ENCODE data around the gene CAPS.

CAPS gene

DNA sequence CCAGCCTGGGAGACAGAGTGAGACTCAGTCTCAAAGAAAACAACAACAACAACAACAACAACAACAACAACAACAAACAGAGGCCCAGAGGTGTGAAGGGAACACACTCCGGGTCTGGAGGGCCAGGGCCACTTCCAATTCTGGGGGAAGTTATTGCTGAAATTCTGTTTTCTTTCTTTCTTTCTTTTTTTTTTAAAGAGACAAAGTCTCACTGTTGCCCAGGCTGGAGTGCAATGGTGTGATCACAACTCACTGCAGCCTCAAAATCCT, 3.5 kb upstream of the CAPS start:
- DNase-seq (ENCODE audit: low read depth), result no peak

DNA sequence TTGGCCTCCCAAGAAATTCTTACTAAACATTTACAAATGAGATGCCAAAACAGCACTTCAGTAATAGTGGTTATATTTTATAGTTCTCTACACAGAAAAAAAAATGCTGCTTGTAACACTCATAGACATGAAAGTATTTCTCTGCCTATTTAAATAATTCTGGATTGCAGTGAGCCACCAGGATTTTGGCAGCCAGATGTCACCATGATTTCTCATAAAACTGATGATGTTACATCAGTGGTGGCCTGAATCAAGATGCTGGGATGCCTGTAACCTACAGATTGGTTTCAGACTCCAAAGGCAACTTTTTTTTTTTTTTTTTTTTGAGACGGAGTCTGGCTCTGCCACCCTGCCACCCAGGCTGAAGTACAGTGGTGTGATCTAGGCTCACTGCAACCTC, 2.7 kb upstream of the CAPS start:
- DNase-seq (ENCODE audit: low read depth), result no peak

DNA sequence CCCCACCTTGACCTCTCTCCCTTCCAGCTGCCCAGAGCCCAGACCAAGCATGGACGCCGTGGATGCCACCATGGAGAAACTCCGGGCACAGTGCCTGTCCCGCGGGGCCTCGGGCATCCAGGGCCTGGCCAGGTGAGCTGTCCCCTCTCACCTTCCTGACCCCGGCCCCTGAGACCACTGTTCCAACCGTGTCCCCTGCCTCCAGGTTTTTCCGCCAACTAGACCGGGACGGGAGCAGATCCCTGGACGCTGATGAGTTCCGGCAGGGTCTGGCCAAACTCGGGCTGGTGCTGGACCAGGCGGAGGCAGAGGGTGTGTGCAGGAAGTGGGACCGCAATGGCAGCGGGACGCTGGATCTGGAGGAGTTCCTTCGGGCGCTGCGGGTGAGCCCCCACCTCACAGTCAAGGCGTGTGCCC, 312 bp downstream of the CAPS start:
- no peak for DNase-seq (ENCODE audit: low read depth)

DNA sequence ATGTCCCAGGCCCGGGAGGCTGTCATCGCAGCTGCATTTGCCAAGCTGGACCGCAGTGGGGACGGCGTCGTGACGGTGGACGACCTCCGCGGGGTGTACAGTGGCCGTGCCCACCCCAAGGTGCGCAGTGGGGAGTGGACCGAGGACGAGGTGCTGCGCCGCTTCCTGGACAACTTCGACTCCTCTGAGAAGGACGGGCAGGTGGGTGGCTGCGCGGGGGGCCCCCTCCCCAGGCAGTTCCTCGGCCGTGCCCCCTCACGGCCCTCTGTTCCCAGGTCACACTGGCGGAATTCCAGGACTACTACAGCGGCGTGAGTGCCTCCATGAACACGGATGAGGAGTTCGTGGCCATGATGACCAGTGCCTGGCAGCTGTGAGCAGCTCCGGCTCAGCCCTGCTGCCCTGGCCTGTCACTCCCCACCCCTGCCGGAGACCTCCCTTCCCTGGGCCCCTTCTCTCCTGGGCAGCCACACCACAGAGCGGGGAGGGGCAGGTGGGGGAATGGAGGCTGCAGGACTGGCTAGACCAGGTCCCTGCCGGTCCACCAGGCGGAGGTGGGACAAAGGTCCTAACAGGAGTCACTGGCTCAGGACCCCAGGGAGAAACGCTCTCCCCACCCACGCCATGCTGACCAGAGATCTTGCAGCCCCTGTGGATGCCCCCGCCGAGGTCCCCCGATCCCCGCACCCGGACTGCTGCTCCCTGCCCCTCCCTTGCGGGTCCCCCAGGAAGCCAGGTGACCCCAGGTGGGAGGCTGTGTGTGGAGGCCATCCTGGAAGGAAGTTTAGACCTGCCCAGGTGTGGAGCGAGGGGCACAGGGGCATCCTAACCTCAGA, 1.1 kb downstream of the CAPS start:
- no peak for DNase-seq (ENCODE audit: low read depth)

DNA sequence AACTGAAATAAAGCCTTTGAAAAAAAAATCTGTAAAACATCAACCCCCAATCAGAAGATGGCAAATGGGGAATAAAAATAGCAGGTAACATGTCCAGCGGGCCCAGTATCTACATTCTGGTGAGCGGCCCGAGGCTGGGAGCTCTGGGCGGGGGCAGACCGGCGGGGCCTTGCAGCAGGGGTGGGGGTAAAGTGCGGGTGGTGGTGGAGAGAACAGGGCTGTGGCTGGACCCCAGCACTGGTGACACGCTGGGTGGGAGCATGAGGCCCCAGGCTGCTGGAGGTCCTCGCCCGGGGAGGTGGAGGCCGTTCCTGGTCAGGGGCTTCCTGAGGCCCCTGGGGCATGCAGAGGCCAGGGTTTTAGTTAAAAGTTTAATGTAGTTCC, 1.7 kb downstream of the CAPS start:
- no peak for DNase-seq (ENCODE audit: low read depth)

DNA sequence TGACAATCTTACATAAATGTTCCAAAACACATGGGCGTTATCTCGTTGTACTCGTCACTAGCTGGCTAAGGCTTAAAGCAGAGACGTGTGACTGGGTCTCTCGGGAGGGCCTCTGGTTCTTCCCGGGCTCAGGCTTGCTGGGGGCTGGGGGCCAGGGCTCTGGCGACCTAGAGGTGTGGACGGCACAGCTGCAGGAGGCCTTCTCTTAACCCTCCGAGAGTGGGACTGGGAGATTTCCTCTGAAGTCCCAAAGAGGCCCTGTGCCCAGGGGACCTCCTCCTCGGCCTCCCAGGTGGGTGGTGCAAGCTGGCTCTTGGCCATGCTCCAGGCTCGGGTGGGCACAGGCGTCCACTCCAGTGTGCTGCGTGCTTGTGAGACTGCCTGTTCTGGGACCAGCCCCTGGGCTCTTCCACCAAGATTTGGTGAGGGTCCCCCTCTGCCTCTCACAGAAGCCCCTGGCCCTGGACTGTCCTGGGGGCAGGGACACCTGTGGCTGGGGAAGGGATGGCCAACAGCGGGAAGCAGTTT, 2.2 kb downstream of the CAPS start:
- no peak for DNase-seq (ENCODE audit: low read depth)

DNA sequence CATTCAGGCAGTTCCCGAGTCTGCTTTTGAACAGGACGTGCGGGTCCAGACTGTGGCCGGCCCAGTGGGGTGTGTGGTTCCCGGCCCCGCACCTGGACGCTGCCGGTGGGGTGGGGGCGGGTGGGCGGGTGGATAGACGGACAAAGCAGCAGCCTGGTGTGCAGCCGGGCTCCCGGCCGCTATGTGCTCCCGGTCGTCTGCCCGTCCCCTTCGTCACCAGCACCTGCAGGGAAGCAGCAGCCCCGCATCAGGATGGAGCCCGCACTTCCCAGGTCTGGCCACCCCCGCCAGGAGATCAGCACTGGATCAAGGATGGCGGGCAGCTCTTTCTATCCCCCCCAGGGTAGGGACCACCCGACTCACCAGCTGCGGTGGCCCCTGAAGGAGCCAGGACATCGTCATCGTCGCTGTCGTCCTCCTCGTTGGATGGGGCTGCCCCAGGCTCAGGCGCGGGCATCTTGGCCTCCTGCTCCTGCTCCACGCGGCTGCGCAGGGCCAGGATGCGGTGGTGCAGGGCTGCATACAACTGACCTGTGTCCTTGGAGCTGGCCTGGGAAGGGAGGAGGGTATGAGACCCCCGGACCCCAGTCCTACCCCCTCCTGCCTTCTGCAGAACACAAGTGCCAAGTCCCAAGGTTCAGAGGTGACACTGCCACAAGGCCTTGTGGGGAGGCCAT, 3.5 kb downstream of the CAPS start:
- no peak for DNase-seq (ENCODE audit: low read depth)

DNA sequence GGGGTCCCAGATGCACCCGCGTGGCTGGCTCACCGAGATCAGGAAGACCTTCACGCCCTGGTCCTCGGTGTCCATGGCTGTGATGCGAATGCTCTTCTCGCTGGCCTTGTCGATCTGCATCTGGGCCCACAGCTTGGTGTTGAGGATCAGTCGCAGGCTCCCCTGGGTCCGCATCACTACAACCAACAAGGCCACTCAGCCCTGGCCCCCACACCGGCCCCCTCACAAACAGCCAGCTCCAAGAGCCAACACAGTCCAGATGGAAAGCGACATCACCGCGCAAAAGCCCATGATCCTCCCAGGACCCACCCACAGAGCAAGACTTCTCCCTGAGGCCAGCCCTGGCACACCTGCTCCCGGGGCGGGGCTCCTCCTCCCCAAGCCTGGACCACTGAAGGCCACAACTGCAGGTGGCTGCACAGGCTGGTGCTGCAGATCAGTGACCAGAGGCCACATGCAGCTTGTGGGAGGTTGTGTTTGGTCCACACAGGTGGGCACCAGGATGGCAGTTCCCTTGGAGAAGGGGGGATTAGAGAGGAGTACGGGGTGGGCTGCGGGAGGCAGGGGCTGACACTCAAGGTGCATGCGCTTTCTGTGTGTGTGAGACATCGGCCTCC, 4.5 kb downstream of the CAPS start:
- DNase-seq (ENCODE audit: low read depth), result no peak

DNA sequence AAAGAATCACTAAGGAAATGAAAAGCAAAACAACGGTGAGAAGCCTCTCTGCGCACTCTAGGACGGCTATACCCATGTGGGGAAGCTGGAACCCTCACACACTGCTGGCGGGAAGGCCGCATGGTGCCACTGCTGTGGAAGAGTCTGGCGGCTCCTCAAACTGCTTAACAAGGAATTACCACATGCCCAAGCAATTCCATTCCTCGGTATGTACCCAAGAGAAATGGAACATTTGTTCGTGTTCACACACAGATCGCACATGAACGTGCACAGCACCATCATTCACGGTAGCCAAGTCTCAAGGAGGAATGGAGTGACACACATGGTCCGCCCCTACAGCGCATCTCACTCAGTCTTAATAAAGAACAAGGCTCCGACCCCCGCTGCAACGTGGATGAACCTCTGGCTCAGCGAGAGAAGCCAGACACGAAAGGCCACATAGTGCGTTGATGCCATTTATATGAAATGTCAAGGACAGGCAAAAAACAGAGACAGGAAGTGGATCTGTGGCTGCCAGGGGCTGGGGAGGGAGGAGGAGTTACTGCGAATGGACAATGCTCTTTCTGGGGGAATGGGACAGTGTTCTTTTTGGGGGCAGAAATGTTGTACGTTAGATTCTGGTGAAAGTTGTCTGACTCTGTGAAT, 7.6 kb downstream of the CAPS start:
- no peak for DNase-seq (ENCODE audit: low read depth)

DNA sequence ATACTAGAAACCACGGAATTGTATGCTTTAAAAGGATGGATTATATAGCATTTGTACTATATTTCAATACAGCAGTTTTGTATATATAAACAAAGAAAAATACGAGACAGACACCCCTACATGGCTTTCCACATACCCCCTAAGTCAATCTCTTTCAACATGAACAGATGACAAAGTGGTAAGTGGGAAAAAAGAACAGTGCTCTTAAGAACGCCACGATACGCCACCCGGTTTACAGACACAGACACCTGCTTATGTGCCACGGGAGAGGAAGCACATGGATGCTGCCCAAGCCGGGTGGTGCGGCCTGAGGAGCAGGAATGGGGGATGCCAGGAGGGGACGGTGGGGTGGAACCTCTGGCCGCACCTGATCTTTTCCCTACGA, 8.1 kb downstream of the CAPS start:
- no peak for DNase-seq (ENCODE audit: low read depth)

DNA sequence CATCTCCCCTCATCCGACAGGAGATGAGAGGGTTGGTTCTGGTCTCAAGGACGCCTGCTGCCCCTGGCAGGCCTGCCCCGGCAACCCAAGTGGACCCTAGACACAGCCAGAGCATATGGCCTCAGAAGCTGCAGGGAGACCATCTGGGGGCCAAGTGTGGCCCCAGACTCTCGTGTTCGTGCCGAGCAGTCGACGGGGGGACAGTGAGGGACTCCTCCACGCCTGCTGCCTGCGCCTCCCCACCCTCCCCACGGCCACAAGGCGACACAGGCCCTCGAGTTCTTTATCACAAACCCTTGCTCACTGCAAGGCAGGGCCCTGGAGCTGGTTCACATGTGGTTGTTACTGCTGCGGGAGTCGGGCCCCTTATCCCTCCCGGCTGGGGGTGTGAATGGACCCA, 9.3 kb downstream of the CAPS start:
- DNase-seq (ENCODE audit: low read depth), result no peak

DNA sequence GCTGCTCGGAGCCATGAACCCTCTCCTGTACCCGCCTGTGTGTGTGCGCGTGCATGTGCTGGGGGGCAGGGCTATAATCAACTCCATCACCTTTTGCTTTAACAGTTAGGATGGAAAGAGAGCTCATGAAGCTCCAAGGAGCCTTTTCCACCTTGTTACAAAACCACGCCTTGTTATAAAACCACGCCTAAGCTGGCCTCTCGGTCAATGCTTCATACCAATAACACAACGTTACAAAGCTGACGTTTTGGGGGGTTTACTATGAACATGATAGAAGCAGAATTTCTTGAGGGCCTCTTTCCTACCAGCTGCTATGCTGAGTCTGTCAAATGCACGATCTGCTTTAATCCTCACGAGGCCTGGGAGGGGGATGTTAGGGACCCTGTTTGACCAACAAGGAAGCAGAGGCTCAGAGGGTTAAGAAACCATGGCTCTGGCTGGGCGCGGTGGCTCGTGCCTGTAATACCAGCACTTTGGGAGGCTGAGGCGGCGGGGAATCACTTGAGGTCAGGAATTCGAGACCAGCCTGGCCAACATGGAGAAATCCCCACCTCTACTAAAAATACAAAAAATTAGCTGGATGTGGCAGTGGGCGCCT, 11.9 kb downstream of the CAPS start:
- no peak for DNase-seq (ENCODE audit: low read depth)

DNA sequence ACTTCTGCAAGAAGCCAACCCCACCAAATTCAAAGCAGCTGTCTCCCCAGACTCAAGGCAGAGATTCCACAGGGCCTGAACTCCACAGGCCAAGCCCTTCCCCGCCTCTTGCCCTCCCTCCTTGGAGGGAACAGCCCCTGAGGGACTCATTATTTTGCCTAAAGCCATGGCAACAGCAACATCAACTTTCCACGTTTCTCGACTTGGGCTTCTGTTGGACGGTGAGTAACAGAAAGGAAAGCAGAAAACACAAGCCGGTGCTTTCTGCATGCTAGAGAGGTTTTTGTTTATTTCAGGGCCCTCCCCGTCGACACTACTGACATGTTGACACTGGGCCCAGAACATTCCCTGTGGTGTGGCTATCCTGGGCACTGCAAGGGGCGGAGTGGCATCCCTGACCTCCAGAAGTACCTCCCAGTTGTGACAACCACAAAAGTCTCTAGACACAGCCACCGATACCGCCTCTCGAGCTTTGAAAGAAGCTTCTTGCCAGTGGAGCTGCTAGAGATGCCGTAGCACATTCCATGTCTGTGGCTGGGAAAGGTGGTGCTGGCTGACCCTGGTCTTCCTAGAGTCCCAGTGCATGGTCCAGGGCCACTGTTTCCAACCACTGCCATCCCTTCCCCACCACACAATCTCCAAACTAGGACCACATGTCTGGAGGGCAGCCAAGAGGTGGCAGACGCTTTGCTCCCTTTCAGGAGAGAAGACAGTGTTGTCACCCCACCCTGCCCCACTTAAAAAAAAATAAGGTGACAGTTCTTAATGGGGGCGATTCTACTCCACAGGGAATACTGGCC, 12.8 kb downstream of the CAPS start:
- no peak for DNase-seq (ENCODE audit: low read depth)

DNA sequence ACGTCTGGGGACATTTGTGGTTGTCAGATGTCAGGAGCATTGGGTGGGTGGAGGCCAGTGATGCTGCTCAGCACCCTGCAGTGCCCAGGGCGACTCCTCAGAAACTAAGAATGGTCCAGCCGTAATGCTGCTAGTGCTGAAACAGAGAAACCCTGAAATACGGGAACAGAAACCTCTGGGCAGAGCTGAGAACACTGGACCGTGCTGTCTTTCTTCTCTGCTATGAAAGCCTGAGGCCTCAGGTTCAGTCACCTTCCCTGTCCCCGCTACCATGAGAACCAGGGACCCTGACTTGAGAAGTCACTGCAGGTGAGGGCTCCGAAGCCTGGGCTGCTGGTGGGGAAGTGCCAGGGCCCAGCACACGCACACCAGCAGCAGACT, 13.4 kb downstream of the CAPS start:
- no peak for DNase-seq (ENCODE audit: low read depth)

DNA sequence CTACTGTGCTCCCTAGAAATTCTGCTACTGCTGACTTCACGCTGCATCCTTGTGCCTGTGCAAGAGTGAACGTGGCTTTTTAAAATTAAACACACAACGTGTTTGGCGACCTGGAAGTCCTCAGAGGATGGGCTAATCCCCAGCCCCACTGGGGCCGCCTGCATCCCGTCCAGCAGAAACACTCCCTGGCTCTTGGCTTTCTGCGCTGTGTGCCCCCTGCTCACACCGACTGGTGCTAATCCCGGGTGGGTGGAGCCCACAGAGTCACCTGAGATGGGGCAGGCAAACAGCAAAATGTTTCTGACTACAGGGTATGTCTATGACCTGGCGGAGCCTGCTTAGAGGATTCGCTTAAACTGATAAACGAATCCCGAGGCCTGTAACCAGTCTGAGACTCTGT, 15.1 kb downstream of the CAPS start:
- DNase-seq (ENCODE audit: low read depth), result no peak

DNA sequence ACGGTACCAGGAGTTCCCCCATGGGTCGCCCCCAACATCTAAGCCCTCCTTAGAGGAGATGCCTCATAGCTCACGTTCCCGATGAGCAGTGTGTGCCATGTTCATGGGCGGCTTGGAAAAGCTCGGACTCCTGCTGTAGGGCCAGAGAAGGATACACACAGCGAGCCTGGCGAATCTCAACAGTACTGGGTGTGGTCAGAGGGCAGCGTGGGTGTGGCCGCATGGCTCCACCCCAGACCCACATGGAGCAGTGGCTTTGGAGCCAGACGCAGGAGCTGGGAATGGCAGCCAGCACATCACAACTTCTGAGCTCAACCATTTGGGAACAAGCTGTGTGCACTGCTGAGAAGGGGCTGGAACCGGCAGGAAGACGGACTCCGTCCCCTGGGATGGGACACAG, 15.6 kb downstream of the CAPS start:
- DNase-seq (ENCODE audit: low read depth), result no peak

DNA sequence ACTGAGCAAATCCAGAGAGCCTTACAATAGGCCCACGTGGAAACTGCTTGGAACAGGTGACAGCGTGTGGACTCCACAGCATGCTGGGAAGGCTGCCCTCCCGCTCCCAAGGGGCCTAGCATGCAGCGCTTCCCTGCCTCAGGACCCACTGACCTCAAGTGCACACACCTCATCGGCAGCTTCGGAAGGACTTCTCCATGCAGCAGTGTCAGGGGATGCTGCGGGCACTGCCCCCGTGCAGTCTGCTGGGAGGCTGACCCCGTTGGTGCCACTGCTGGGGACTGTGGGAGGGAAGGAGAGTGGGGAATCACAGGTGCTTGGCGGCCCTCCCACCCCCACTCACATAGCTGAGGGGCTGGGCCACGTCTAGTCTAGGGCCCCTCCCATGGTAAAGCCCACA, 17.2 kb downstream of the CAPS start:
- DNase-seq (ENCODE audit: low read depth), result no peak

DNA sequence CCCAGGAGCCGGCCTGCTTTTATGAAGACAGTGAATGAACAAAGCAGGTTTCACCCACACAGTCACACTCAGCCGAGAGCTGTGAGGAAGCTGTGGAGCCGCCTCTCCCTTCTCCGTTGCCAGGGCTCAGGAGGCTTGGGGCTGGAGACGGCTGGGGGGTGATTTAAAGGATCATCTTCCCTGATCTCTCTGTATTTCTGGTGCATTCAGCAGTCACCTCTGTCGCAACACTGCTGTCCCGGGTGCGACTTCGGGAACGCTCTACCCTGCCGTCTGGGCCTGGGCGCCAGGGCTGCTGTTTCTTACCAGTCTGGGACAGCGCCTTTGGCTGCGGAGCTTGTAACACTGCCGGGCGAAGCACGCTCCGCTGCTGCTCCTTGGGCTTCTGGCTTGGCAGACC, 18.1 kb downstream of the CAPS start:
- DNase-seq (ENCODE audit: low read depth), result no peak

DNA sequence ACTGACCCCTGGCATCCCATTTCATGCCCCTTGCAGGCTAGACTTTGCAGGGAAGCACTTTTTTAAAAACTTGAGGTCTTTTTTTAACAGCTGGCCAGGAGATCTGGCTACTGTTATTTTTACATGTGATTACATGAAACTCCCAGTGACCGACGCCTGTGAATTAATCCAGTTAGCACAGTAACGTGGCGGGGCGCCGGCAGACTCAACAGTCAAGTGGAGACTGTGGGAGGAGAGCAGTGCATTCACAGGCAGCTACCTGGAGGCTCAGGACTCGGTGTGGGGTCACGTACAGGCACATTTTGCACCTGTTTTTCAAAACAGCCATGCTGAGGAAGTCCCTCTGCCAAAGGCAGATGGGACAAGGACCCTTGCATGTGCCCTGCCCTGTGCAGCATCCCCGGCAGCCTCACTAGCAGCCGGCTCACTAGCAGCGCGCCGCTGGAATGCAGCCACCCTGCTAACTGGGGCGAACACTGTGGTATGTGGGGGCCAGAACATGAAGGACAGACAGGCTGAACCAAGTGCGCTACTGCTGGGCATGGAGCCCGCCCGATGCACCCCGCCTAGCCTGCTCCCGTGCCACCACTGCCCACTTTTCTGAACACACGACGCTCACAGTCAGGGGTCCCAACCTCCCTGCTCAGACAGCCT, 18.7 kb downstream of the CAPS start:
- DNase-seq (ENCODE audit: low read depth), result no peak

DNA sequence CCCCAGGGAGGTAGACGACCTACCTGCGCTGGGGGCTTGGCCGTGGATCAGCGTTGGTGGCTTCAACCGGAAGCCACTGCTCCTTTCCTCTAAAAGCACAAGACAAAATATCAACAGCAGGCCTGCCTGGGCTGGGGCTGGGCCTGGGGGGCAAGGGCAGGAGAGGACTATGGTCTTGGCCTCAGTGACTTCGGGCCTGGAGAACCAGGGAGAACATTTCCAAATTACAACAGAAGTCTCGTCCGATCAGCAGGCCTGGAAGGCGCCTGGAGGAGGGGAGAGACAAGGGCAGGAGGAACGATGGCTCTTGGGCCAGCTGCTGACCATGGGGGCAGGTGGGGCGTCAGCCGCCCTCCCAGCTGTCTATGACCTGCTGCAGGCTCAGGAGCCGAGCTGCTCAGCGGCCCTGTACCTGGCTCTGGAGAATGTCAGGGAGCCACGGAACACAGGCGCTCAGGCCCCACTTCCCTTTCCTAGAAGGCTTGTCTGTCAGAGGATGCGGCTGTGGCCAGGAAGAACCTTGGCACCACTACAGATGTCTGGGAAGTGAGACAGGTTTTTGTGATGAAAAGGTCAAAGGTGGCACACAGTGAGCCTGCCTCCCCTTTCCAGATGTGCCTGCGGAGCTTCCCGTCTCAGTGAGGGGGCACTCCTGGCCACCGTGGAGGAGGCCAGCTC, 19.5 kb downstream of the CAPS start:
- DNase-seq (ENCODE audit: low read depth), result no peak

DNA sequence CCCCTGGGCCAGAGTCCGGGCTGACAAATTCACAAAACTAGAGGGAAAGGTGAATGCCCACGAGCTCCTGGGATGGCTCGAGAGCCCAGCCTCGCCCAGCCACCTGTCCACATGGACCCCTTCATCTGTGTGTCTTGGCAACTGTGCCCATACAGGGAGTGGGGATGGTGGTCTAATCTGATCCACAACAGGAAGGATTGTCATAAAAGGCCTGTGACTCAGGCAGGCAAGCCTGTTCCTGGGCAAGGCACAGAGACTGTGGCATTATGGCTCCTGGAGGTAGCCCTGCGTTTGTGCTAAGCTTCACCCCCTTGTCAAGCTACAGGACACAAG, 20.0 kb downstream of the CAPS start:
- no peak for DNase-seq (ENCODE audit: low read depth)
